ENCODE measurements around the gene CCDC43.
"Not testable (repeated sequence)": the region's sequence is repeated elsewhere in the genome, so short reads cannot be mapped to it uniquely, and the experiment has no call there.

The CCDC43 gene

GRCh38 chr17:44647736-44648135 is 41.8 kb downstream of the CCDC43 start:
- peaks cover 24% of the 10 kb centered on the region for H3K27me3 Mint-ChIP-seq (ENCODE audit: low read depth)
- no peak overlapping the region for H3K27ac Mint-ChIP-seq
- no peaks in the 10 kb centered on the region for H3K36me3 Mint-ChIP-seq (ENCODE audit: low read depth)
- H3K9me3 Mint-ChIP-seq = no peaks in the 10 kb centered on the region
- peaks cover 4% of the 10 kb centered on the region for H3K4me1 Mint-ChIP-seq
- no peak overlapping the region for H3K4me3 Mint-ChIP-seq
- TF ChIP-seq, protein P1, sequence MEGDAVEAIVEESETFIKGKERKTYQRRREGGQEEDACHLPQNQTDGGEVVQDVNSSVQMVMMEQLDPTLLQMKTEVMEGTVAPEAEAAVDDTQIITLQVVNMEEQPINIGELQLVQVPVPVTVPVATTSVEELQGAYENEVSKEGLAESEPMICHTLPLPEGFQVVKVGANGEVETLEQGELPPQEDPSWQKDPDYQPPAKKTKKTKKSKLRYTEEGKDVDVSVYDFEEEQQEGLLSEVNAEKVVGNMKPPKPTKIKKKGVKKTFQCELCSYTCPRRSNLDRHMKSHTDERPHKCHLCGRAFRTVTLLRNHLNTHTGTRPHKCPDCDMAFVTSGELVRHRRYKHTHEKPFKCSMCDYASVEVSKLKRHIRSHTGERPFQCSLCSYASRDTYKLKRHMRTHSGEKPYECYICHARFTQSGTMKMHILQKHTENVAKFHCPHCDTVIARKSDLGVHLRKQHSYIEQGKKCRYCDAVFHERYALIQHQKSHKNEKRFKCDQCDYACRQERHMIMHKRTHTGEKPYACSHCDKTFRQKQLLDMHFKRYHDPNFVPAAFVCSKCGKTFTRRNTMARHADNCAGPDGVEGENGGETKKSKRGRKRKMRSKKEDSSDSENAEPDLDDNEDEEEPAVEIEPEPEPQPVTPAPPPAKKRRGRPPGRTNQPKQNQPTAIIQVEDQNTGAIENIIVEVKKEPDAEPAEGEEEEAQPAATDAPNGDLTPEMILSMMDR (IDR thresholded peaks at IDR 0.05; ENCODE audit: unreplicated experiment in 3 of 3) = no peak

- peaks cover 6% of the 10 kb centered on the region for H3K4me1 Mint-ChIP-seq
- TF ChIP-seq, protein P1 (IDR thresholded peaks at IDR 0.05; ENCODE audit: unreplicated experiment in 3 of 3) = no peak
- no peaks in the 10 kb centered on the region for H3K36me3 Mint-ChIP-seq (ENCODE audit: low read depth)
- no peaks in the 10 kb centered on the region for H3K9me3 Mint-ChIP-seq
- H3K27ac Mint-ChIP-seq = no peak overlapping the region
- peaks cover 18% of the 10 kb centered on the region for H3K27me3 Mint-ChIP-seq (ENCODE audit: low read depth)
- H3K4me3 Mint-ChIP-seq = no peak overlapping the region
Measured at GRCh38 chr17:44646280-44646679, 43.3 kb downstream of the CCDC43 start.

DNA sequence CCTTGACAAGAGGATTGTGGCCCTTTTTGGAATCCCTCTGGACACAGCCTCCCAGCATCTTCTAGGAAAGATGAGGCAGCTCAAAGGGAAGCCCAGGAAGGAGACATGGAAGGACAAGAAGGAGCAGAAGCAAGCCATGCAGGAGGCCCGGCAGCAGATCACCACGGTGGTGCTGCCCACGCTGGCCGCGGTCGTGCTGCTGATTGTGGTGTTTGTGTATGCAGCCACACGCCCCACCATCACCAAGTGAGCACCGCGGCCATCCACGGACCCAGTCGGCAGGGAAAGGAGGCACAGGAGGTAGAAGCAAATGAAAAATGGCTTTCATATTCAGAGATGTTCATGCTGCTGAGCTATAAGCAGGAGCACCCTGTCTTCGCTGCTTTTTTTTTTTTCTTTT is 44.2 kb downstream of the CCDC43 start:
- Mint-ChIP-seq H3K4me1 (peaks cover 6% of the 10 kb centered on the region), H3K27me3 (ENCODE audit: low read depth) (peaks cover 18% of the 10 kb centered on the region), H3K4me3 (no peak overlapping the region), H3K9me3 (no peaks in the 10 kb centered on the region), H3K36me3 (ENCODE audit: low read depth) (no peaks in the 10 kb centered on the region), H3K27ac (no peak overlapping the region)
- TF ChIP-seq, protein P1 (IDR thresholded peaks at IDR 0.05; ENCODE audit: unreplicated experiment in 3 of 3) = no peak

GRCh38 chr17:44642834-44643233 is 46.7 kb downstream of the CCDC43 start:
- Mint-ChIP-seq H3K9me3 (no peaks in the 10 kb centered on the region), H3K4me1 (peaks cover 6% of the 10 kb centered on the region), H3K36me3 (ENCODE audit: low read depth) (no peaks in the 10 kb centered on the region), H3K4me3 (no peak overlapping the region), H3K27me3 (ENCODE audit: low read depth) (peaks cover 12% of the 10 kb centered on the region), H3K27ac (peak overlapping the region in 2 of 3 experiments; percentile 28 to 49)
- TF ChIP-seq, protein P1 (IDR thresholded peaks at IDR 0.05; ENCODE audit: unreplicated experiment in 3 of 3) = no peak

DNA sequence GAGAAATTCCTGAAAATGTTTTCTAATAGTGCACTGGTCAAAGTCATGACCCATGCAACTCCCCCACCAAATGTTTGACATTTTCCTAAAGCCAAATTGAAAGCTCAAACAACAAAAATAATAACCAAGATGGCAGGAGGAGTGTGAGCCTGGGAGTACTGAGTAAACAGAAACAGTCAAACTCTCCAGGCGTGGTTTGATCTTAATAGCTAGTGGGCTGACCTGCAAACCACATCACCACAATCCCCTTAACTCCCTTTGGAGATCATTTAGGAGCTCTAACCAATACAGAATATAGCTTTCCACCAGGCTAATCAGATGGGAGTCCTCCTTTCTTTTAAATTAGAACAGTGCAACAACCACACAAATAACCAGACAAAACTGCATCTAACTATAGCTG is 52.5 kb downstream of the CCDC43 start:
- TF ChIP-seq, protein P1 (IDR thresholded peaks at IDR 0.05; ENCODE audit: unreplicated experiment in 3 of 3) = no peak
- no peaks in the 10 kb centered on the region for H3K36me3 Mint-ChIP-seq (ENCODE audit: low read depth)
- H3K9me3 Mint-ChIP-seq = no peaks in the 10 kb centered on the region
- peak overlapping the region in 1 of 3 experiments; percentile 12 for H3K27ac Mint-ChIP-seq
- H3K4me3 Mint-ChIP-seq = no peak overlapping the region
- H3K27me3 Mint-ChIP-seq (ENCODE audit: low read depth) = peaks cover 3% of the 10 kb centered on the region
- peaks cover 5% of the 10 kb centered on the region for H3K4me1 Mint-ChIP-seq

DNA sequence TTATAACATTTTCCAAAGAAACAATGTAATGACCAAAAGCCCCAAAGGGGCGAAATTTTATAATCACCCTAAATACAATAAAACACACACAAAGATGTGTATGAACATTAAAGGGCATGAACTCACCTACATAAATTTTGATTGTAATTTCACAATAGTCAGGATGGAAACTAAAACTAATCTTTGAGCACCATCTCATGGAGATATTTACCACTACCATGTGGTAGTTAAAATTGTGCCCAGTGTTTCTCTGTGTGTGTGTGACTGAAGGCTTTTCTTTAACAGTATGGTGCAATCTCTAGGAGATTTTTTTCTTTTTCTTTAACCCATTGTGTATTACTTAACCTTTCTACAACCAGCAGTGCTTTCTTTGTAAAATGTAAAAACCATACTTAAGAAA is 53.0 kb downstream of the CCDC43 start:
- Mint-ChIP-seq H3K4me3 (no peak overlapping the region), H3K9me3 (no peaks in the 10 kb centered on the region)

DNA sequence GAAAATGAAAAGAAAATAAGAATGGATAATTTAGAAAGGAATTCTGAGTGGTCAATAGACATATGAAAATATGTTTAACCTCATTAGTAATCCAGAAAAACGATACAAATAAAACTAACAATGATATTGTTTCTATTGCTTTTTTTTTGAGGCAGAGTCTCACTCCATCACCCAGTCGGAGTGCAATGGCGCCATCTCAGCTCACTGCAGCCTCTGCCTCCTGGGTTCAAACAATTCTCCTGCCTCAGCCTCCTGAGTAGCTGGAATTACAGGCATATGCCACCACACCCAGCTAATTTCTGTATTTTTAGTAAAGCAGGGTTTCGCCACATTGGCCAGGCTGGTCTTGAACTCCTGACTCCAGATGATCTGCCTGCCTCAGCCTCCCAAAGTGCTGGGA is 55.2 kb downstream of the CCDC43 start:
- H3K27me3 Mint-ChIP-seq (ENCODE audit: low read depth); H3K27ac Mint-ChIP-seq; H3K36me3 Mint-ChIP-seq (ENCODE audit: low read depth); H3K4me3 Mint-ChIP-seq; H3K9me3 Mint-ChIP-seq: not testable (repeated sequence)
- peaks cover 10% of the 10 kb centered on the region for H3K4me1 Mint-ChIP-seq

More for the DNA sequence above, 53.0 kb downstream of the CCDC43 start:
- Mint-ChIP-seq H3K27me3 (ENCODE audit: low read depth) (peaks cover 3% of the 10 kb centered on the region), H3K4me1 (peaks cover 5% of the 10 kb centered on the region), H3K27ac (peak overlapping the region in 2 of 3 experiments; percentile 12 to 29), H3K36me3 (ENCODE audit: low read depth) (no peaks in the 10 kb centered on the region)
- TF ChIP-seq, protein P1 (IDR thresholded peaks at IDR 0.05; ENCODE audit: unreplicated experiment in 3 of 3) = peak; percentile 60 to 73 (median 62)

Measured in nephron (organoid).